Activated T-helper 1 cell treated with anti-CD3 and anti-CD28 coated beads, Interleukin-2, amount 50 U/mL, for 16 hours (primary cell): ENCODE data around the gene CUTA.

Experiments used
- DNase-seq, 2 donors: peaks; one replicate each; pipeline ENCODE4 v3.0.0-alpha.2; 2020; ENCODE audit warnings: low read depth in 1 of 2, low spot score in 1 of 2

Gene CUTA, protein sequence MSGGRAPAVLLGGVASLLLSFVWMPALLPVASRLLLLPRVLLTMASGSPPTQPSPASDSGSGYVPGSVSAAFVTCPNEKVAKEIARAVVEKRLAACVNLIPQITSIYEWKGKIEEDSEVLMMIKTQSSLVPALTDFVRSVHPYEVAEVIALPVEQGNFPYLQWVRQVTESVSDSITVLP

DNA sequence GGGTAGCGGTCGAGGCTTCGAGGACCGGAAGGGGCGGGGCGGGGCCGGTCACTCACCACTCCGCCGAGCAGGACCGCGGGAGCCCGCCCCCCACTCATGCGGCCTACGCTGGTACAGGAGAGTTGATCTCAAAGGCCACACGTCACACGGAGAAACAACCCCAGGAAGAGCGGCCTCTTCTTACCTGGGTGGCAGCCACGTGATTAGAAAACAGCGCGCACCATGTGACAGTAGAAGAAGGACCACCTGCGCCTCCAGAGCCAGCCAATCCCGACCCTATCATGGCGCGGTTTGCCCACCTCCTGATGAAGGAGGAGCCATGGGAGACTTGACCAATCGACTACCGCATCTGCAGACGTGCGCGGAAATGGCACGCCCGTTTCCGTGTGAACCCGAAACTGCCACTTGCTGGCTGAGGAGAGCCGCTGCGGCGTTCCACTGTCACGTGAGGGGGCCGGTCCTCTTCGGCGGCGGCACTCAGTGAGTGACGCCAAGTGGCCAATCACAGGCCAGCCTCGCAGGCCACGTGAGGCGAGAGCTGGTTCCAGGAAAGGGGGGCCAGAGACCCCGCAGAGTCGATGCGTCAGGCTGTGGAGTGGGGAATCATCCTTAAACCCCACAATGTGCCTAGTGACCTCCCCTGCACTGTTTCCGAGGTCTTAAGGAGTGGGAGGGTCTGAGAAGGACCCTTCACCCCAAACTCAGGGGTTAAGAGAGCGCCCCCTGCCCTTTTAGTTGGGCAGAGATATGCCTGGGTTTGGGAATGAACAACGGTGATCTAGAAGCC, at the start of gene CUTA:
CUTA (minus strand) TSS at position 205 of the 787 bp plus-strand sequence; CDS start at position 98, 107 bp downstream.
- peak; percentile 96 to 98 for DNase-seq

DNA sequence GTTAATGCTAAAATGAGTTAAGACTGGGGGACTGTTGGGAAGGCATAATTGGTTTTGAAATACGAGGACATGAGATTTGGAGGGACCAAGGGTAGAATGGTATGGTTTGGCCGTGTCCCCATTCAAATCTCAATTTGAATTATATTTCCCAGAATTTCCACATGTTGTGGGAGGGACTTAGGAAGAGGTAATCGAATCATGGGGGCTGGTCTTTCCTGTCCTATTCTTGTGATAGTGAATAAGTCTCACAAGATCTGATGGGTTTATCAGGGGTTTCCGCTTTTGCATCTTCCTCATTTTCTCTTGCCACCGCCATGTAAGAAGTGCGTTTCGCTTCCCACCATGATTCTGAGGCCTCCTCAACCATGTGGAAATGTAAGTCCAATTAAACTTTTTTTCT, 49.2 kb upstream of the CUTA start:
- no peak for DNase-seq

DNA sequence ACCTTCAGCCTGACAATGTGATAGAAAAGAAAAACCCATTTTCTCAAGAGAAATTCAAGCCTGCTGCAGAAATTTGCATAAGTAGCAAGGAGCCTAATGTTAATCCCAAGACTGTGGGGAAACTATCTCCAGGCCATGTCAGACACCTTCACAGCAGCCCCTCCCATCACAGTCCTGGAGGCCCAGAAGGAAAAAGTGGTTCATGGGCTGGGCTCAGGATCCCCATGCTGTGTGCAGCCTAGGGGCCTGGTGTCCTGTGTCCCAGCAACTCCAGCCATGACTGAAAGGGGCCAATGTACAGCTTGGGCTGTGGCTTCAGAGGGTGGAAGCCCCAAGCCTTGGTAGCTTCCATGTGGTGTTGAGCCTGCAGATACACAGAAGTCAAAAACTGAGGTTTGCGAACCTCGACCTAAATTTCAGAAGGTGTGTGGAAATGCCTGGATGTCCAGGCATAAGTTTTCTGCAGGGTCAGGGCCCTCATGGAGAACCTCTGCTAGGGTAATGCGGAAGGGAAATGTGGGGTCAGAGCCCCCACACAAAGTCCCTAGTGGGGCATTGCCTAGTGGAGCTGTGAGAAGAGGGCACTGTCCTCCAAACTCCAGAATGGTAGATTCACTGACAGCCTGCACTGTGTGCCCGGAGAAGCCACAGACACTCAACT, 48.3 kb upstream of the CUTA start:
- DNase-seq: no peak

DNA sequence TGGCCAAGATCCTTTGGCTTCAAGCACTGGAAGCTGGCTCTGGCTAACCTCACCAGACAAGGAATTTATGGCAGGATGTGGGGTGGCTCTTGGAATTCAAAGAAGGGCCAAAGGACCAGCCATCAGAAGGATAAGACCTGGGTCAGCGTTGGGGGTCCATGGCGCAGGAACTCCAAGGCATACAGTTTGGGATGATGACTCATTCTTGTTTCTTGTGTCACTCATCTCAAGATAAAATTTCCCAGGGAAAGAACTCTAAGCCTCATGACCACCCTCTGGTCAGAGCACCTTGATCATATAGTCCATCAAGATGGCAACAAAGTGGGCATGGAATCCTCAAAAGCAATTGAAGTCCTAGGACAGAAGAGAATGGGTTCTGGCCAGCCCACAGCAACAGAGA, 41.3 kb upstream of the CUTA start:
- no peak for DNase-seq

DNA sequence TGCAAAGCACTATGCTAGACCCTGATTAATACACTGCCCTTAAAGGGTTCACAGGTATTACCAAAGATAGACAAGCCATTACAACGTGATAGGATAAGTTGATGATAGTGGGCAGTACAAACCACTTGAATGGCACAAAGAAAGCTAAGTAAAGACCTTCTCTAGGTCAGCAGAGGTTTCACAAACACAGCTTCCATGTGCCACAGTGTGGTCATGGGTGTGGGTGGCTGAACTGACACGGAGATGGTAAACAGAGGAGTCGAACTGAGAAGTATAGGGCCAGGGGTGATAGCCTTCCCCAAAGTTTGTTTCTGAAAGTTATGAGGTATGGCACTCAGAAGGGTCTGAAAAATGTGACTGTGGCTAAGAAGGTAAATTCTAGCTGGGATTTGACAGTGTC, 40.8 kb upstream of the CUTA start:
- no peak for DNase-seq

DNA sequence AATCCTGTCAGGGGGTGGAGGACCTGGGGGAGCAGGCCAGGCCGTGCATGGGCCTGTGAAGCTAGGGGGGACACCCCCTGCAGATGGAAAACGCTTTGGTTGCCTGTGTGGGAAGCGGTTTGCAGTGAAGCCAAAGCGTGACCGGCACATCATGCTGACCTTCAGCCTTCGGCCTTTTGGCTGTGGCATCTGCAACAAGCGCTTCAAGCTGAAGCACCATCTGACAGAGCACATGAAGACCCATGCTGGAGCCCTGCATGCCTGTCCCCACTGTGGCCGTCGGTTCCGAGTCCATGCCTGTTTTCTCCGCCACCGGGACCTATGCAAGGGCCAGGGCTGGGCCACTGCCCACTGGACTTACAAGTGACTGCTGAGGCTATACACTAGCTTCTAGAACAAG, 38.2 kb upstream of the CUTA start:
- DNase-seq: no peak

DNA sequence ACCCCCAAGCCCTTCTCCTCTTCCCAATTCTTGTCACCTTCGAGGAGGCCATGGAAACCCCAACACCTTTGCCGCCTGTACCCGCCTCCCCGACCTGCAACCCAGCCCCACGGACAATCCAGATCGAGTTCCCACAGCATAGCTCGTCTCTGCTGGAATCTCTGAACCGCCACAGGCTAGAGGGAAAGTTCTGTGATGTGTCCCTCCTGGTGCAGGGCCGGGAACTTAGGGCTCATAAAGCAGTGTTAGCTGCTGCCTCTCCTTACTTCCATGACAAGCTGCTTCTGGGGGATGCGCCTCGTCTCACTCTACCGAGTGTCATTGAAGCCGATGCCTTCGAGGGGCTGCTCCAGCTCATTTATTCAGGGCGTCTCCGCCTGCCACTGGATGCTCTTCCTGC, 37.1 kb upstream of the CUTA start:
- DNase-seq: no peak

DNA sequence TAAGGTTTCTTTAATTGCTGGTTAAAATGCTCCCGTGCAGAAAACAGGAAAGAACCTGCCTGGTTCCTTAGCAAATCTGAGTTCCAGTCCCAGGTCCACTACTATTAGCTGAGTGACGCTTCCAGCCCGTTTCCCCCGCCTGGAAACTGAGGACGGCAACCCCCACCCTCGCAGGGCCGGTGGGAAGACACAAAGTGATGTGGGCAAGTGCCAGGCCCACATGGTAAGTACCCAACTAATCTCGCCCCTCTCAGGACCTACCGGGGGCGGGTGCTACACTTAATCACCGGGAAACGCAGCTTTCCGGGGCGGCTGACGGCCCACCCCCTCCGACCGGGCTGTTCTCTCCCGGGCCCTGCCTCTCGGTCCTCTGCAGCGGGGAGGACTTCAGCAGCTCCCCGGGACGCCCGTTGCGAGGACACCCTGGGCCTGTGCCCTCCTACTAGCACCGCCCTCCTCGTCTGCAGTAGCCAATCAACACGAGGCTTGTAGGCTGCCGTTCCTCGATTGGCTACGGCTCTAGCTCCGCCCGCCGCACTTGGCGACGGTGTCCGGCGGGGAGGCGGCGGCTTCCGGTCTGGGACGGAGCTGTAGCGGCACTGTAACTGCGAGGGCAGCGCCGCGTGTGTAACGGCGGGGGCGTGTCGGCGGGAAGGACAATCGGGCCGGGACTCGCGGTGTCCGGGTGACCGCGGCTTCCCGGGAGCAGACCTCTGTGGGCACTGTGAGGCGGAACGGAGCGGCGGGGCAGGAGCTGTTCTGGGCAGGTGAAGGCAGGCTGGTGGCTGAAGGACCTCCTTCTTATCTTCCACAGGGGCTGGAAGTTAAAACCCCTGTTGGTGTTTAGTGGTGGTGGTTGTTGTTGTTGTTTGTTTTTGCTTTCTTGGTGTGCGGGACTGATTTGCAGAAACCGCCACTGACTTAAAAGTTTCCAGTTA, 36.4 kb upstream of the CUTA start, which contains the start of gene ZBTB9:
ZBTB9 (plus strand) TSS at position 568 of the 938 bp plus-strand sequence. CDS start 525 bp downstream, outside the sequence.
- peak; percentile 85 to 89 for DNase-seq

DNA sequence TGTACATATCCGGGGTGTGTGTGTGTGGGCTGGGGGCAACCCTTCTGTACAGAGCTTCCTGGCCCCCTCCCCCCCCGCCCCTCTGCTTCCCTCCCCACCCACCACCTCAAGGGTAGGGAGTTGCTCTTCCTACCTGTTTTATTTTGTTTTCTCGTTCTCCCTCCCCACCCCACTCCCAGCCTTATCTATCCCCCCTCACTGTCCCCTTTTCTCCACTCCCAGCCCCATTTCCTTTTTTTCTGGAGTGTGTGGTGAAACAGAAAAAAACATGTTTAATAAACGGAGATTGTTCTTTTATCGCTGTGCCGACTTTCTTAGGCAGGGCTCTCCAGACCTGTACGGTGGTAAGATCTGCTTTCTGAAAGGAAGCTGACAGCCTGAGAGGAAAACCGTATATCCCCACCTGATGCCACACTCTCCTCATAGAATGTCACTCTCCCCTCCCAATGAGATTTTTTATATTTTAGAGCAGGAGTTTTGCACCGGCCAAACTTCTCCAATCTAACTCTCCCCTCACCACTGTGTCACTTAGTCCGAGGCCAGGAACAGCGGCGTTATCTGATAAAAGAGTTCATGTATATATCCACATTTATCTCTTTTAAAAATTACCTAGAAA, 35.6 kb upstream of the CUTA start:
- no peak for DNase-seq

DNA sequence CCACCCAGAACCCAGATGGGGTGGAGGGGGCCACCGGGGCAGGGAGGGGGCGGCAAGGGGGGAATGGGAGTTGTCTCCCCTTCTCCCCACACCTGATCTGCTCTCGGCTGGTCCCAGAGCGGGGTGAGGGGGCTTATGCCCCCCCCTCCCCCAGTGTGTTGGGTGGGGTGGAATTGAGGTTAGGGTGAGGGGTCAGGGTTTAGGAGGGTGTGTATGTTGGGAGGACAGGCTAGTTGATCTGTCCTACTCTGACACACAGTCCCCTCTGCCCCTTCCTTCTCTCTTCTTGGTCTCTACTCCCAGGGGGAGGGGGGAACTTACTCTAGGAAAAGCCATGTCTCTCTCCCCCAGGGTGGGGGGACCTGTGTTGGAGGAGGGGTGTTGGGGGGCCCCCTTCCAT, 34.6 kb upstream of the CUTA start:
- DNase-seq: no peak

DNA sequence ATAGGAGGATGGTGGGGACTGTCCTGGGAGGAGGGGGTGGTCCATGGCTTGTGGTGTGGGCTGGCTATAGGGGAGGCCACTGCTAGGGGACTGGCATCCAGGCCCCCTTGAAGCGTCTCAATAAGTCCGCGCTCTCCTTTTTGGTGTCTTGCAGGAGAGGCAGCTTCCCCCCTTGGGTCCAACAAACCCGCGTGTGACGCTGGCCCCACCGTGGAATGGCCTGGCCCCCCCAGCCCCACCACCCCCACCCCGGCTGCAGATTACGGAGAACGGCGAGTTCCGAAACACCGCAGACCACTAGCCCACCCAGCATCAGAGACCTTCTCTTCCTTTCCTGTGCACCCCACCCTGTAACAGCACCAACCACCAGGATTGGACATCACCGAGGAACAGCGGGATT, 33.7 kb upstream of the CUTA start:
- DNase-seq: no peak

DNA sequence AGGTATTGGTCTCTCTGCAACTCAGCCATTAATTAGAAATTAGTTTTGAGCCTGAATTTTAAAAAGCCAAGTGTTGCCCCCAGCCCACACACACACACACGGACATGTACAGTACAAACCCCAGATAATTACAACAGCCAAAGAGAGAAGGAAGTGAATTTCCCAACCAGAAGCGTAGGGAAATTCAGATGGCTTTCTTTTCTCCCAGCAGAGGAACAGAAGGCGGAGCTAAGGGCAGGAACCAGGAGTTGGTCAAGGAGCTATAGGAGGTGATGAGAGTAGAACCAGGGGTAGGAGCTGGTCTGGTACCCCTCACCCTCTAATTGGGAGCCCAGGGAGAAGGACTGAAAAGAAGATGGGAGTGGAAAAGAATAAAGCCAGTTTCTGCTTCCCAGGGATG, 32.5 kb upstream of the CUTA start:
- DNase-seq: no peak

DNA sequence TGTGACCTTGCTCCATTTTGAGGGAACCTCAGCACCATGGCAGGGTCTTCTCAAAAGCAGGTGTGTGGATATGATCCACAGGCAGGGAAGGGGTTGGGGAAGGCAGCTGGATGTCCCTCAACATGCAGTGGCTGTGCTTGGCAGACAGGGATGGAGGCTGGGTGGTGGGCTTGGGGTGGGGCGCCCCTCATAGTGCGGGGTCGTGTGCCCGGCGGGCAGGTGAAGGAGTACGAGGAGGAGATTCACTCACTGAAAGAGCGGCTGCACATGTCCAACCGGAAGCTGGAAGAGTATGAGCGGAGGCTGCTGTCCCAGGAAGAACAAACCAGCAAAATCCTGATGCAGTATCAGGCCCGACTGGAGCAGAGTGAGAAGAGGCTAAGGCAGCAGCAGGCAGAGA, 28.4 kb upstream of the CUTA start:
- DNase-seq: no peak

DNA sequence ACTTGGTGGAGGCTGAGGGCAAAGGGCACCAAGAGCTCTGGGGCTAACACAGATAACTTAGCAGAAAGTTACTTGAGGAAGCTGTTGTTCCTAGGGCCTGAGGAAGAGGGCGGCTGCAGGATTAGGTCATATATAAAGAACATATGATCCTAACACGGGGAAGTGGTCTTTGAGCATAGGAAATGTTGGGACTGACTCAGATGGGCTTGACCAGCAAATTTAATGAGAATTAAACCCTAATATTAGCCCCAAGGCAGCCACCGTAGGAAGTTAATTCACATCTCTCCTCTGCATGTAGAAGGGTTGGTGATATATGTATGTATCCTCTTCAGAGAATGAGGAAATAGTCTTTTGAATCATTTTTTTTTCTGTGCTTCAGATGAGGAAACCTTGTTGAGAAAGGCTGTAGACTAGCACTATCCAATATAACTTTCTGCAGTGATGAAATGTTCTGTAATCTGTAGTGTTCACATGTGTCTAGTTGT, 27.3 kb upstream of the CUTA start:
- DNase-seq: no peak

DNA sequence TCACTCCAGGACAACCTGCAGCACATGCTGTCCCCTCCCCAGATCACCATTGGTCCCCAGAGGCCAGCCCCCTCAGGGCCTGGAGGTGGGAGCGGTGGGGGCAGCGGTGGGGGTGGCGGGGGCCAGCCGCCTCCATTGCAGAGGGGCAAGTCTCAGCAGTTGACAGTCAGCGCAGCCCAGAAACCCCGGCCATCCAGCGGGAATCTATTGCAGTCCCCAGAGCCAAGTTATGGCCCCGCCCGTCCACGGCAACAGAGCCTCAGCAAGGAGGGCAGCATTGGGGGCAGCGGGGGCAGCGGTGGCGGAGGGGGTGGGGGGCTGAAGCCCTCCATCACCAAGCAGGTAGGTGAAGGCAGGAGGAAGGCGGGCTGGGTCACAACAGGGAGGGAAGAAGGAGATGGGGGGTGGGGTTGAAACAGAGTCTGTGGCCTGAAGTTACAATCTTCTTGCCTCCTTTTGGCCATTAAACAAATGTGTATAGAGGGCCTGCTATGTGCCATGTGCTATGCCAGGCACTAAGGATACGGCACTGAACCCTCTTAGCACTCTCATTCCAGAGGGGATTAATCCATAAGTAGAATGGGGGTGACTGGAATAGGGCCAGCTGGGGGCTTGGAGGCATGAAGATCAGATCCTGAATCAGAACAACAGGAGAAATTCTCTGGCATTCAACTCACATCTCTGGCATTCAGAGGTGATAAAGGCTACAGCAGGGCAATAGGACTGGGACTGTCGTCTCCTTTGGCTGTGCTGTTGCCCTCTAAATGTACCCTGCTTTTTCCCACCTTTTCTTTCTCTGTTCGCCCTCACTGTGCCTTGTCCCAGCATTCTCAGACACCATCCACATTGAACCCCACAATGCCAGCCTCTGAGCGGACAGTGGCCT, 26.0 kb upstream of the CUTA start:
- no peak for DNase-seq

DNA sequence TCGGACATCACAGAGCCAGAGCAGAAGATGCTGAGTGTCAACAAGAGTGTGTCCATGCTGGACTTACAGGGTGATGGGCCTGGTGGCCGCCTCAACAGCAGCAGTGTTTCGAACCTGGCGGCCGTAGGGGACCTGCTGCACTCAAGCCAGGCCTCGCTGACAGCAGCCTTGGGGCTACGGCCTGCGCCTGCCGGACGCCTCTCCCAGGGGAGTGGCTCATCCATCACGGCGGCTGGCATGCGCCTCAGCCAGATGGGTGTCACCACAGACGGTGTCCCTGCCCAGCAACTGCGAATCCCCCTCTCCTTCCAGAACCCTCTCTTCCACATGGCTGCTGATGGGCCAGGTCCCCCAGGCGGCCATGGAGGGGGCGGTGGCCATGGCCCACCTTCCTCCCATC, 25.1 kb upstream of the CUTA start:
- DNase-seq: no peak

DNA sequence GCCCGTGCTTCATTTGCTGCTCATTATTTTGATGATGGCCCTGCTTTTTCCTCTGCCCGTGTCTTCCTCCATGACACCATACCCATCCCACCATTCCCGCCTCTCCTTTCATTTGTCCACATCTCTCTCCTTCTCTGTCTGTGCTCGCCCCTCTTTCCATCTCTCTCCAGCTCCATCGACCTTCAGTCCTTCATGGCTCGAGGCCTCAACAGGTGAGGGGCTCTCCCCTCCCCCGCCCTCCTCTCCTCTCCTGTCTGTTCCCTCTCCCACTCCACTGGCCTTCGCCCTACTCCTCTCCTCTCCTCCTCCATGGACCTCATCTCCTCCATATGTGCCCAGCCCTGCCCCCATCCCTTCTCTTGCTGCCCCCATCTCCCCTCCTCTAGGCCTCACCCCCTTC, 24.4 kb upstream of the CUTA start:
- no peak for DNase-seq

DNA sequence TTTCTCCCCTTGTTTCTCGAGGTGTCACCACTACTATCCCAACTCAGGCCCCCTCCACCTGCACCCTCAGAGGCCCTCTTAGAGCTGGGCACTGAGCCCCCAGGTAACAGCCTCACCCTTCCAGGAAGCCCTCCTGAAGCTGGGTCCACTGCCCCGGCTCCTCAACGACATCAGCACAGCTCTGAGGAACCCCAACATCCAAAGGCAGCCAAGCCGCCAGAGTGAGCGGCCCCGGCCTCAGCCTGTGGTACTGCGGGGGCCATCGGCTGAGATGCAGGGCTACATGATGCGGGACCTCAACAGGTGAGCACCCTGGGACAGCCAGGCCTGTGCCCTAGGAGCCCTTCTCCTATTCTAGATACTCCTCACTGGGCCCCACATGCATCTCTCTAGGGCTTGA, 23.6 kb upstream of the CUTA start:
- DNase-seq: no peak

DNA sequence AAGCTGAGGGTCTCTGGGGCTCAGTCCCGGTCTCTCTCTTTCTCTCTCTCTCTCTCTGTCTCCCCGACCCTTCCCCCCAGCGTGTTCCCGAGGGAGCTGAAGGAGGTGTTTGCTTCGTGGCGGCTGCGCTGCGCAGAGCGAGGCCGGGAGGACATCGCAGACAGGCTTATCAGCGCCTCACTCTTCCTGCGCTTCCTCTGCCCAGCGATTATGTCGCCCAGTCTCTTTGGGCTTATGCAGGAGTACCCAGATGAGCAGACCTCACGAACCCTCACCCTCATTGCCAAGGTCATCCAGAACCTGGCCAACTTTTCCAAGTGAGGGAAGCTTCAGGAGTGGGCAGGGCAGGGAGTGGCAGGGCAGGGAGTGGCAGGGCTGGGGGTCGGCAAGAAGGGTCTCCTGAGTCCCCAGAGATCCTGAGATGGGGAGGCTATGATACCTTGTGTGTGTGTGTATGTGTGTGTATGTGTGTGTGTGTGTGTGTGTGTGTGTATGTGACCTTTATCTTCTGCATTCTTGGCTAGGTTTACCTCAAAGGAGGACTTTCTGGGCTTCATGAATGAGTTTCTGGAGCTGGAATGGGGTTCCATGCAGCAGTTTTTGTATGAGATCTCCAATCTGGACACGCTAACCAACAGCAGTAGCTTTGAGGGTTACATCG, 22.9 kb upstream of the CUTA start:
- DNase-seq: no peak
